A549 treated with AZD2906 at 1 μM for 4 hours (cell line): Measurements from ENCODE around the gene RPUSD1. TPM values are rescaled to one million over a fixed set of nuclear protein-coding genes. Genes with fewer than 3 reads are reported as not detected.

Experiments
- total RNA-seq: library from RNA; stranded (reverse); fragments of 200-300 nt; extraction: Qiagen RNA extraction; gene quantifications from 5 replicates; pipeline ENCODE4 v1.2.3, GENCODE V29; 2022

RPUSD1 gene, protein sequence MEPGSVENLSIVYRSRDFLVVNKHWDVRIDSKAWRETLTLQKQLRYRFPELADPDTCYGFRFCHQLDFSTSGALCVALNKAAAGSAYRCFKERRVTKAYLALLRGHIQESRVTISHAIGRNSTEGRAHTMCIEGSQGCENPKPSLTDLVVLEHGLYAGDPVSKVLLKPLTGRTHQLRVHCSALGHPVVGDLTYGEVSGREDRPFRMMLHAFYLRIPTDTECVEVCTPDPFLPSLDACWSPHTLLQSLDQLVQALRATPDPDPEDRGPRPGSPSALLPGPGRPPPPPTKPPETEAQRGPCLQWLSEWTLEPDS
- total RNA-seq, result 34.4 to 58.3 TPM (median 53.4 TPM) in 5 replicates

DNA sequence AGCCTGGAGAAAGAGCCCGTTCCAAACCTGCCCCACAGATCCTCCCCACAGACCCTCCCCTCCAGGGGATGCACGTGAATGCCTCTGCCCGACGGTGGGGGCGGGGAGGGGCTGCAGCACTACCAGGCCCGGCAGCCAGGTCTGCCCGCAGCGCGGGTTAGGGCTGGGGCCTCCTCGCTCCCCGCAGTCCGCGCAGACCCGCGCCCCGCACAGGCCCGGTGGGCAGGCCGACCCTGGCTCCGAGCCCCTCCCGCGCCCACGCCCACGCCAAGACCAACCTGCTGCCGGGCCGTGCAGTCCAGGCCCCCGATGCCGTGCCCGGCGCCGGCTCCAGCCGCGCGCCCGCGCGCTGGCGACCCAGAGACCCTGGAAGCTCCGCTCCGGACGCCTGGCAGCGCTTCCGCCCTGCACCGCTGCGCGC lies at the start of gene RPUSD1:
Gene RPUSD1, minus strand, starts transcription at position 404 of the 421 bp plus-strand sequence. CDS start 644 bp downstream, outside the sequence.

GRCh38 chr16:799948-800833 lies 12.0 kb upstream of the RPUSD1 start, which contains the start of gene GNG13:
GNG13 (minus strand) TSS chr16:800734; CDS start chr16:799077, 1,657 bp downstream.

DNA sequence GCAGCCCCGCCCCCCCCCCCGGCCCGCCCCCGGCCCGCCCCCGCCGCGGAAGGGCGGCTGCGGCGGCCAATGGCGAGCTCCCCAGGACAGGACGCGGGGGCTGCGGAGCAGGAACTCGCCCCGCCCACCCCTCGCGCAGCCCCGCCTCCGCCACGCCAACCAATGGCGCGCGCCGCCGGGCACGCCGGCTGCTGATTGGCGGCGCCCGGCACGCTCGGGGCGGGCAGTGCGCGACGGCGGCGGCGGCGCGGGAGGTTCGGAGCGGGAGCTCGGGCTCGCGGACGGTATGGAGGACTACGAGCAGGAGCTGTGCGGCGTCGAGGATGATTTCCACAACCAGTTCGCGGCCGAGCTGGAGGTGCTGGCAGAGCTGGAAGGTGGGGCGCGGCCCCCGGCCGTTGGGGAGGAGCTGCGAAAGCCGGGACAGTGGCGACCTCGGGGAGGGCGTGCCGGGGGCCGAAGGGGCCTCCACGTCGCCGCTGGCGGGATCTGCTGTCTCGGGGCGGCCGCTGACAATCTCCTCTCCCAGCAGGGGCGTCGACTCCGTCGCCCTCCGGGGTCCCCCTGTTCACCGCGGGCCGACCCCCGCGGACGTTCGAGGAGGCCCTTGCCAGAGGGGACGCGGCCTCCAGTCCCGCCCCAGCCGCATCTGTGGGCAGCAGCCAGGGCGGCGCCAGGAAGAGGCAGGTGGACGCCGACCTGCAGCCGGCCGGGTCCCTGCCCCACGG lies 382 bp upstream of the RPUSD1 start, which contains the start of gene CHTF18:
Gene CHTF18, plus strand, starts transcription at position 222 of the 728 bp plus-strand sequence. Its CDS starts 65 bp downstream, at position 287.

GRCh38 chr16:760545-761343 lies 27.4 kb downstream of the RPUSD1 start, which contains the start of gene MSLN:
MSLN (plus strand) TSS chr16:760734; CDS start chr16:762681, 1,947 bp downstream.

DNA sequence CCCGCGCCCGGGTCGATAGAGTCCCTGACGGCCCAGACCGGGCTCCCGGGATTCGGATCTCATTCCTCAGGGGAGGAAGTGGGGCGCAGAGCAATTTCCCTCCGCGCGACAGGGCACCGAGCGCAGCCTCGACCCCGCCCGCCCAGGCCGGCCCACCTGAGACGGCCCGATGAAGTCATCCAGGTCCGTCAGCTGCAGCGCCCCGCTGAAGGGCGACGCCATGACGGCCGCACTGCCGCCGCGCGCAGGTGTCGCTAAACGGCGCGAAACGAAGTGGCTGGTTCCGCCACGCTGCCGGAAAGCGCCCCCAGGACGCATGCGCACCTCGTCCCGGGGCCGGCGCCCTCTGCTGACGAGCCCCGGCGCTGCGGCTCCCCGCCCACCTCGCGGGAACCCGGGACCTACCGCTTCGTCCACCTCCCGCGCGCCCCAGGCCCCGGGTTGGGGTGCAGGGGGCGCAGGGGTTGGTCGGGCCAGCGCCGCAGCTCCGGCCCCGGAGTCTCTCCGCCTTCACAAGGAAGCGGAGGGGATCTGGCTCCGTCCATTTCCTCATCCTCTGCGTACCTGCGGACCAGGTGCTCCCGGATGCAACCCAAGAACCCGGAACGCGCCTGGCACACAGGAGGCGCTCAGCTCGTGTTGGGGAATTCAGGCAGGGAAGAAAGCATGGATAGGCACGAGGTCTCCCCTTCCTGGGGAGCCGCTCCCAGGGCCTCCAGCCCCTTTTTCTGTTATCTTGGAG lies 47.2 kb downstream of the RPUSD1 start, which contains the start of gene CIAO3:
Gene CIAO3, minus strand, starts transcription at position 234 of the 742 bp plus-strand sequence. Its CDS starts 12 bp downstream, at position 222.

Other genes with a start within 250 kb of the RPUSD1 start
- 0.08 to 0.28 TPM (median 0.26 TPM) in 5 replicates for gene PRR35, start 228.0 kb downstream of the RPUSD1 start, total RNA-seq
- 0.18 to 0.30 TPM (median 0.23 TPM) in 5 replicates for gene NHLRC4, start 221.4 kb downstream of the RPUSD1 start, total RNA-seq
- gene PIGQ, start 218.4 kb downstream of the RPUSD1 start, total RNA-seq, result 28.4 to 42.0 TPM (median 39.2 TPM) in 5 replicates
- 14.1 to 20.1 TPM (median 19.5 TPM) in 5 replicates for gene RAB40C, start 198.3 kb downstream of the RPUSD1 start, total RNA-seq
- gene WFIKKN1, start 157.4 kb downstream of the RPUSD1 start, total RNA-seq, result 0.04 to 0.17 TPM (median 0.12 TPM) in 5 replicates
- 79.9 to 151 TPM (median 141 TPM) in 5 replicates for gene METTL26, start 152.1 kb downstream of the RPUSD1 start, total RNA-seq
- gene MCRIP2, start 146.6 kb downstream of the RPUSD1 start, total RNA-seq, result 18.0 to 45.7 TPM (median 39.2 TPM) in 5 replicates
- 13.8 to 27.0 TPM (median 22.9 TPM) in 5 replicates for gene WDR90, start 139.0 kb downstream of the RPUSD1 start, total RNA-seq
- 64.8 to 96.0 TPM (median 88.4 TPM) in 5 replicates for gene RHOT2, start 120.2 kb downstream of the RPUSD1 start, total RNA-seq
- 0.50 to 1.5 TPM (median 1.3 TPM) in 5 replicates for gene RHBDL1, start 112.7 kb downstream of the RPUSD1 start, total RNA-seq
- gene STUB1, start 108.0 kb downstream of the RPUSD1 start, total RNA-seq, result 84.5 to 130 TPM (median 121 TPM) in 5 replicates
- gene JMJD8, start 104.0 kb downstream of the RPUSD1 start, total RNA-seq, result 67.4 to 83.2 TPM (median 83.1 TPM) in 5 replicates
- gene WDR24, start 98.0 kb downstream of the RPUSD1 start, total RNA-seq, result 3.9 to 6.6 TPM (median 6.2 TPM) in 5 replicates
- gene FBXL16, start 82.6 kb downstream of the RPUSD1 start, total RNA-seq, result 15.0 to 21.8 TPM (median 15.8 TPM) in 5 replicates
- gene METRN, start 73.3 kb downstream of the RPUSD1 start, total RNA-seq, result 66.1 to 228 TPM (median 216 TPM) in 5 replicates
- gene ANTKMT, start 67.2 kb downstream of the RPUSD1 start, total RNA-seq, result 28.7 to 63.4 TPM (median 61.2 TPM) in 5 replicates
- gene CCDC78, start 61.9 kb downstream of the RPUSD1 start, total RNA-seq, result 3.4 to 6.3 TPM (median 5.2 TPM) in 5 replicates
- 17.6 to 20.2 TPM (median 18.6 TPM) in 5 replicates for gene HAGHL, start 61.3 kb downstream of the RPUSD1 start, total RNA-seq
- gene CIAO3, start 47.4 kb downstream of the RPUSD1 start, total RNA-seq, result 22.4 to 33.1 TPM (median 30.0 TPM) in 5 replicates
- 2.9 to 3.7 TPM (median 3.1 TPM) in 5 replicates for gene MSLN, start 27.6 kb downstream of the RPUSD1 start, total RNA-seq
- 14.5 to 32.9 TPM (median 24.5 TPM) in 5 replicates for gene CHTF18, start 239 bp upstream of the RPUSD1 start, total RNA-seq
- gene GNG13, start 12.4 kb upstream of the RPUSD1 start, total RNA-seq, result not detected in 5 replicates
- 7.0 to 11.2 TPM (median 9.4 TPM) in 5 replicates for gene LMF1, start 182.6 kb upstream of the RPUSD1 start, total RNA-seq
- gene SOX8, start 193.4 kb upstream of the RPUSD1 start, total RNA-seq, result 1.9 to 3.6 TPM (median 3.0 TPM) in 5 replicates